Mesendoderm (in vitro differentiated cells): ENCODE measurements around the gene PHF12.
A peak's percentile ranks its signal among the peaks of the same experiment; 100 is the strongest.

Experiments
- DNase-seq: peaks from one replicate; pipeline ENCODE4 v3.0.0; 2013
- H2AK5ac ChIP-seq: 2 replicates; pipeline ENCODE4 v1.6.1; 2013; ENCODE audit warnings: low read length, inconsistent platforms
- H2BK120ac ChIP-seq: 2 replicates; pipeline ENCODE4 v1.6.1; 2013; ENCODE audit warnings: low read depth, mild to moderate bottlenecking, low read length, moderate library complexity, mixed read lengths
- H2BK15ac ChIP-seq: replicated peaks from 2 replicates; pipeline ENCODE4 v1.6.1; 2013; ENCODE audit warnings: low read depth, mild to moderate bottlenecking, moderate library complexity
- H2BK5ac ChIP-seq: 2 replicates; pipeline ENCODE4 v1.6.1; 2013; ENCODE audit warnings: low read length, inconsistent platforms
- H3K18ac ChIP-seq: 2 replicates; pipeline ENCODE4 v1.6.1; 2013; ENCODE audit warnings: mild to moderate bottlenecking, low read length, mixed read lengths
- H3K23ac ChIP-seq: one replicate; pipeline ENCODE4 v1.6.1; 2013; ENCODE audit warnings: low read length
- H3K27ac ChIP-seq: 2 replicates; pipeline ENCODE4 v1.5.1; 2013; ENCODE audit warnings: low read depth, mild to moderate bottlenecking, inconsistent platforms, low read length, moderate library complexity
- H3K27me3 ChIP-seq: 2 replicates; pipeline ENCODE4 v1.6.1; 2013; ENCODE audit warnings: low read length, control low read depth, mild to moderate bottlenecking, inconsistent platforms; ENCODE audit not compliant: insufficient read depth, poor library complexity
- H3K36me3 ChIP-seq: 2 replicates; pipeline ENCODE4 v1.6.1; 2013; ENCODE audit warnings: low read length, inconsistent platforms; ENCODE audit not compliant: control insufficient read depth, insufficient read depth
- H3K4ac ChIP-seq: one replicate; pipeline ENCODE4 v1.6.1; 2013; ENCODE audit warnings: low read depth, mild to moderate bottlenecking, low read length, moderate library complexity
- H3K4me1 ChIP-seq: 2 replicates; pipeline ENCODE4 v1.6.1; 2013; ENCODE audit warnings: low read depth, low read length, inconsistent platforms; ENCODE audit not compliant: control insufficient read depth
- H3K4me2 ChIP-seq: 2 replicates; pipeline ENCODE4 v1.6.1; 2013; ENCODE audit warnings: low read length
- H3K4me3 ChIP-seq: 2 replicates; pipeline ENCODE4 v1.5.1; 2013; ENCODE audit warnings: mild to moderate bottlenecking, low read length
- H3K56ac ChIP-seq: one replicate; pipeline ENCODE4 v1.6.1; 2013; ENCODE audit warnings: low read length
- H3K79me1 ChIP-seq: 2 replicates; pipeline ENCODE4 v1.6.1; 2013; ENCODE audit warnings: low read length, inconsistent platforms
- H3K79me2 ChIP-seq: 2 replicates; pipeline ENCODE4 v1.6.1; 2013; ENCODE audit warnings: mild to moderate bottlenecking, low read length; ENCODE audit not compliant: control insufficient read depth, insufficient read depth
- H3K9ac ChIP-seq: 2 replicates; pipeline ENCODE4 v1.6.1; 2013; ENCODE audit warnings: low read length, inconsistent platforms
- H4K5ac ChIP-seq: one replicate; pipeline ENCODE4 v1.6.1; 2013; ENCODE audit warnings: low read length
- H4K8ac ChIP-seq: one replicate; pipeline ENCODE4 v1.6.1; 2013; ENCODE audit warnings: low read depth, mild to moderate bottlenecking, control low read depth, low read length, moderate library complexity
- WGBS: extraction: QIAGEN DNeasy Blood & Tissue Kit; methylation state at CpG from one replicate; pipeline ENCODE4 v1.1.7; 2013; ENCODE audit warnings: low lambda C conversion rate, missing lambda C conversion rate; ENCODE audit not compliant: insufficient coverage; ENCODE audit errors: extremely low coverage; 5-methylcytosine and 5-hydroxymethylcytosine counted together

Gene PHF12

DNA sequence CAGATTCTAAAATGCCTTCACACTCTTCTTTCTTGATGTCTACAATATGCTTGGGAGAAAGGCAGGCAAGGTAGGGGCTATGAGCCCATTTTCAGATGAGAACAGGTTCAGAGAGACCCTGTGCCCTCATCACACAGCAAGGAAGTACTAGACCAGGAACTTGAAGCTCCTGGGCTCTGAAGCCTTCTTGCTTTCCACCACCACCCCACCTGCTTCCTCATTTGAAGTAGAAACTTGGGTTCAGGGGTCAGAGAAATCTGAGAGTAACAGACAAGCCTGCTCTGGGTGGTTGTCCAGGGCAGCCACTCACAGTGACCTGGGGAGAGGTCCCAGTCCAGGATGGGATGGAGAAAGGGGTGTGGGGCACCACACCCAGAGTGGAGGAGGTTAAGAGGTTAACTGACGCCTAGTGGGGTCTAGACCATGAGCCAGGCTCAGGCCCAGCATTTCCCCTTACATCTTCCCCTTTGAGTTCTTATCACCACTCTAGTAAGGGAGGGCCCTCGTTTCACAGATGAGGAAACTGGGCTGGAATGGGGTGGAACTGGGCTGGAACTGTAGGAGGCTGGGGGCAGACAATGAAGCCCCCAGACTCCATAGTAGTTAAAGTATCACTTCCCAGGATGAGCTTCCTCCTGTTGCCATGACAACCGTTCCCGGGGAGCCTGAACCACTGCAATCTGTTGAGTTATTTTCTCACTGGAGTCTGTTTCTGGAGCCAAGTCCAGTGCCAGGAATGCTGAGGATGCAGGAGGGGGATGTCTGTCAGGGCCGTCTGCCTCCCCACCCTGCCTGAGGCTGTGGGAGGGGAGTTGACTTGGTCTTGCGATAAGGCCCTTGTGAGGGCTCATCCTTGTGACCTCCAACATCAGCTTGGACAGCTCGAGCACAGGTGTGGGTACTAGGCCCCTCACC, 16.2 kb upstream of the PHF12 start:
- H2AK5ac ChIP-seq: peak overlapping the region; percentile 28
- H3K79me2 ChIP-seq: no peaks in the 10 kb centered on the region
- peak overlapping the region; percentile 21 for H3K9ac ChIP-seq
- H4K8ac ChIP-seq: no peak overlapping the region
- no peaks in the 10 kb centered on the region for H3K79me1 ChIP-seq
- peaks cover 16% of the 10 kb centered on the region for H3K4me1 ChIP-seq
- no peak overlapping the region for H3K4me2 ChIP-seq
- H3K4me3 ChIP-seq: no peak overlapping the region
- no peak overlapping the region for H4K5ac ChIP-seq
- no peaks in the 10 kb centered on the region for H3K27me3 ChIP-seq
- no peak overlapping the region for H3K4ac ChIP-seq
- no CpG with 5 or more reads among the region's 7 CpGs for WGBS
- H3K23ac ChIP-seq: no peak overlapping the region
- no peak overlapping the region for H2BK15ac ChIP-seq
- no peak overlapping the region for H3K27ac ChIP-seq
- DNase-seq: peak; percentile 73
- no peak overlapping the region for H2BK120ac ChIP-seq
- H2BK5ac ChIP-seq: peak overlapping the region; percentile 37
- H3K18ac ChIP-seq: no peak overlapping the region
- H3K36me3 ChIP-seq: no peaks in the 10 kb centered on the region
- peak overlapping the region; percentile 73 for H3K56ac ChIP-seq

DNA sequence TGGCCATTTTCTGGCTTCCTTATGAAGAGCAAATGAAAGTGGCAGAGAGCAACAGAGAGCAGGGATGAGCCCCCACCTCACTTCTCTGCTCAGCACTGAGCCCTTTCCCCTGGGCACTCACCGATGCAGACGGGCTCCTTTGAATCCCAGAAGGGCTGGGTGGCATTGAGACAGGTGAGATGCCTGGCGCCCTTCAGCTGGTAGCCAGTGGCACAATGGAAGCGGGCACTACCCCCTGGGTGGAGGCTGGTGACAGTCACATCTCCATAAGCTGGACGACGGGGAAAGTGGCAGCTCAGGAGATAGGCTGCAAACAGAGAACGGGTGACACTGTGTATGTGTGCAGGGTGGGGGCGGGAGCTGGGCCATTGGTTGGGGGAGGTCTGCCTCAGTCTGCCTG, 12.5 kb upstream of the PHF12 start:
- Histone ChIP-seq H3K36me3 (no peaks in the 10 kb centered on the region), H2BK120ac (no peak overlapping the region), H3K4me1 (peaks cover 11% of the 10 kb centered on the region), H3K27ac (no peak overlapping the region), H3K9ac (no peak overlapping the region), H2AK5ac (no peak overlapping the region), H2BK5ac (no peak overlapping the region), H4K8ac (no peak overlapping the region), H2BK15ac (no peak overlapping the region), H3K27me3 (no peaks in the 10 kb centered on the region), H3K56ac (no peak overlapping the region), H3K79me1 (no peaks in the 10 kb centered on the region), H3K18ac (no peak overlapping the region), H3K4ac (no peak overlapping the region), H3K79me2 (no peaks in the 10 kb centered on the region), H3K23ac (peak overlapping the region; percentile 37), H3K4me3 (no peak overlapping the region), H4K5ac (no peak overlapping the region), H3K4me2 (no peak overlapping the region)
- WGBS: no CpG with 5 or more reads among the region's 8 CpGs
- no peak for DNase-seq

DNA sequence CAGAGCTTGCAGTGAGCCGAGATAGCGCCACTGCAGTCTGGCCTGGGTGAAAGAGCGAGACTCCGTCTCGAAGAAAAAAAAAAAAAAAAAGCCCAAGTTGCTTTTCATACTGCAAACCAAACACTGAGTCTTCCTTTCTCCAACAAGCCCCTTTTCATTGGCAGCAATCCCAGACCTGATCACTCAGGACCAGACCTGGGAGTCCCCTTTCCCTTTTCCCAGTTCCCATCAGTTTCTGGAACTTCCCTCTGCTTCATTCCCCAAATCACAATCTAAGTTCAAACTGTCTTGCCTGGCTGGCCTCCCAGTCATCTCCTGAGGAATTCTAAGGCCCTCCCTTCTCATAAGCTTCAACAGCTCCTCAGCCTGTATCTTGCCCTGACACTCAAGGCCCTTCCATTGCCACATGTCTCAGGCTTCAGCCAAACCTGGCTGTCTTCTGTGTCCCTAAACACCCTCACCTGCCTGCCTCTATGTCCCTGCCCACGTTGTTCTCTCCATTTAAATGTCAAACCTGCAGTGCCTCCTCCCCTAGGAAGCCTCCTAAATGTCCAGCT, 11.8 kb upstream of the PHF12 start:
- no peaks in the 10 kb centered on the region for H3K27me3 ChIP-seq
- H3K4ac ChIP-seq: no peak overlapping the region
- H2BK5ac ChIP-seq: no peak overlapping the region
- H3K4me3 ChIP-seq: no peak overlapping the region
- no peak overlapping the region for H2BK120ac ChIP-seq
- no peak overlapping the region for H3K18ac ChIP-seq
- no CpG with 5 or more reads among the region's 6 CpGs for WGBS
- no peaks in the 10 kb centered on the region for H3K36me3 ChIP-seq
- H3K79me2 ChIP-seq: no peaks in the 10 kb centered on the region
- no peak overlapping the region for H3K4me2 ChIP-seq
- no peak overlapping the region for H4K8ac ChIP-seq
- H2AK5ac ChIP-seq: no peak overlapping the region
- H3K23ac ChIP-seq: no peak overlapping the region
- H3K4me1 ChIP-seq: peaks cover 4% of the 10 kb centered on the region
- H3K56ac ChIP-seq: no peak overlapping the region
- H3K79me1 ChIP-seq: no peaks in the 10 kb centered on the region
- no peak overlapping the region for H3K27ac ChIP-seq
- H4K5ac ChIP-seq: no peak overlapping the region
- H3K9ac ChIP-seq: no peak overlapping the region
- H2BK15ac ChIP-seq: no peak overlapping the region
- no peak for DNase-seq

DNA sequence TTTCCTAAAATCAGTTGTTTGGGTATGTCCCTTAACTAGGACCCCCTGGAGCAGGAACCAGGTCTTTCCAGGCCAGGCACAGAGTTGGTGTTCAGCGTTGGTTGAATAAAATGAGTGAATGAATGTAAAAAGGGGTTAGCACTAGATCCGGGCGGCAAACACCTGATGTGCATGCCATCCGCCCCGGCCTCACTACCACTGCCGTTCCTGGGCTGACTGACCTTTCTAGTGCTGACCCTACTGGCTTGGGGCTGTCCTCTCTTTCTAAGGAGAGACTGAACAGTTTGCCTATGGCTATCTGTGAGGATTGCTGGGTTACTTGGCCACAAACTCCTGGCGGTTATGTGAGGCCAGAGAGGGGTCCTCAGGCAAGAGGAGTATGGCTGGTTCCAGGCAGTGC, 10.1 kb upstream of the PHF12 start:
- no CpG with 5 or more reads among the region's 7 CpGs for WGBS
- Histone ChIP-seq H3K9ac (no peak overlapping the region), H3K36me3 (no peaks in the 10 kb centered on the region), H4K8ac (no peak overlapping the region), H2BK120ac (no peak overlapping the region), H3K27ac (no peak overlapping the region), H3K79me2 (no peaks in the 10 kb centered on the region), H3K27me3 (no peaks in the 10 kb centered on the region), H3K4ac (no peak overlapping the region), H3K79me1 (no peaks in the 10 kb centered on the region), H3K23ac (no peak overlapping the region), H2BK15ac (no peak overlapping the region), H2AK5ac (no peak overlapping the region), H3K18ac (no peak overlapping the region), H3K56ac (no peak overlapping the region), H4K5ac (no peak overlapping the region), H3K4me3 (no peak overlapping the region), H3K4me1 (no peaks in the 10 kb centered on the region), H3K4me2 (no peak overlapping the region), H2BK5ac (no peak overlapping the region)
- no peak for DNase-seq

DNA sequence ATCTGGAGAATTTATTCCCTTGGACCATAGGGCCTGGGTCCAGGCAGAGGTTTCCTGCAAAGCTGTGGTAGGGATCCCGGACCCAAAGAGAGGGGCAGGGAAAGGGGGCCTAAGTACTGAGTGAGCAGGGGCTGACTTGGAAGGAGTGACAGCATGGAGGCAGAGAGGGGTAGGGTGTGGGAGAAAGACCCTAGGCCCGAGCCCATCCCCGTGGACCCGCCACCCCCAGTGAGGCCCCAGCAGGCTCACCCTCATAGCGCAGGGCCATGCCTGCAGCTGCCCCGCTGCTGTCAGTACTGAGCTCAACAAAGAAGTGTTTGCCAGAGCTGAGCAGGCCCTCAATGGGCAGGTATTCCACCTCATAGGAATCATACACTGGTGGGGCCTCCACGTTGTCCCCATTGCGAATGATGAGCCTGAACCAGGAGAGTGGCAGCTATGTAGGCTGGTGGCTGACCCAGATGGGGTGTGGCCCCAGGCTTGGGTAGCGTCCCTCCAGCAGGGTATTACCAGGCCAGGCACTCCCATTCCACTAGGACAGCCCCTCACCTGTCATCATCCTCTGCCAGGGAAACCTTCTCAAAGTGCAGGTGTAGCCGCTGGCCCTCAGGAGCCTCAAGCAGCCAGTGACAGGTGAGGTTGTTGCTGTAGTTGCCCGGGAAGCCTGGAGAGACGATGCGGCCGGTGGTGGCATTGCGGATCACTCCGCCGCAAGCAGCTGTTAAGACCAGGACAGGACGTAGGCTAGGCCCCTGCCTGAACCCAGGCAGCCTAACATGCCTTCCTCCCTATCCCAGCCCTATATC, 9.1 kb upstream of the PHF12 start:
- Histone ChIP-seq H3K79me2 (no peaks in the 10 kb centered on the region), H2BK120ac (no peak overlapping the region), H3K56ac (no peak overlapping the region), H3K36me3 (no peaks in the 10 kb centered on the region), H2BK15ac (no peak overlapping the region), H2BK5ac (no peak overlapping the region), H3K23ac (peak overlapping the region; percentile 80), H4K5ac (no peak overlapping the region), H3K4me1 (peaks cover 1% of the 10 kb centered on the region), H3K27me3 (no peaks in the 10 kb centered on the region), H2AK5ac (no peak overlapping the region), H4K8ac (no peak overlapping the region), H3K4me2 (no peak overlapping the region), H3K9ac (no peak overlapping the region), H3K79me1 (no peaks in the 10 kb centered on the region), H3K4me3 (no peak overlapping the region), H3K4ac (no peak overlapping the region), H3K18ac (no peak overlapping the region), H3K27ac (no peak overlapping the region)
- DNase-seq: no peak
- no CpG with 5 or more reads among the region's 18 CpGs for WGBS
